ENCODE results near the gene SLC7A9.
"Not testable (repeated sequence)": the region's sequence is repeated elsewhere in the genome, so short reads cannot be mapped to it uniquely, and the experiment has no call there.

Gene SLC7A9

DNA sequence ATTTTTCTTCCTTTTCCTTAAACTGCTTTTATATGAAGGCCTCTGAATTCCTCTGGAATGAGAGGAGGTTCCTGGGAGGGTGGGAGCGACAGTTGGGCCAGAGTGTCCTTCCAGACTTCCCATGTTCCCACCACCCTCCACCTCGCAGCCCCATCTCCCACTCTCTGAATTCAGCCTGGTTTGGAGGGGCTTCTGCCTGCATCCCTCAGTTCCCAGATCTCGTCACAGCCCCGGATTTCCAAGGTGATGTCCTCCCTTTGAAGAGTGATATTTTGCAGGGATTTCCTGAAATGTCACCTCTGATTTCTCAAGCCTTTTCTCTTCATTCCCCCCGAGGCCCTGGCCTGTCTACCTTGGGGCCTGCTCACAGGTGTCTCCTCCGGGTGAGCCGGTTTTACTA lies 16.7 kb upstream of the SLC7A9 start:
- no peak for FAIRE-seq
- DNase-seq (ENCODE audit: extremely low spot score, insufficient read length, low read depth) = no peak

DNA sequence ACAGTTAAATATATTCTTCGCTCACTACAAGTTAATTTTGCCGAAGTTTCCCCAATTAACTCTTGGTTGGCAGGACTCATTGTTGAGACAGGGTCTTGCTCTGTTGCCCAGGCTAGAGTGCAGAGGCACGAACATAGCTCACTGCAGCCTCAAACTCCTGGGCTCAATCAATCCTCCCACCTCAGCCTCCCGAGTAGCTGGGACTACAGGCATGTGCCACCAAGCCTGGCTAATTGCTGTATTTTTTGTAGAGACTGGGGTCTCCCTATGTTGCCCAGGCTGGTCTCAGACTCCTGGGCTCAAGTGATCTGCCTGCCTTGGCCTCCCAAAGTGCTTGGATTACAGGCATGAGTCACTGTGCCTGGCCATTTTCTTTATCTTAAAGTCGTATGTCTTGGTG lies 15.7 kb upstream of the SLC7A9 start:
- FAIRE-seq; DNase-seq (ENCODE audit: extremely low spot score, insufficient read length, low read depth): not testable (repeated sequence)

- no peak for FAIRE-seq
- DNase-seq (ENCODE audit: extremely low spot score, insufficient read length, low read depth) = no peak
Observed at GRCh38 chr19:32881766-32882165, 12.2 kb upstream of the SLC7A9 start.

DNA sequence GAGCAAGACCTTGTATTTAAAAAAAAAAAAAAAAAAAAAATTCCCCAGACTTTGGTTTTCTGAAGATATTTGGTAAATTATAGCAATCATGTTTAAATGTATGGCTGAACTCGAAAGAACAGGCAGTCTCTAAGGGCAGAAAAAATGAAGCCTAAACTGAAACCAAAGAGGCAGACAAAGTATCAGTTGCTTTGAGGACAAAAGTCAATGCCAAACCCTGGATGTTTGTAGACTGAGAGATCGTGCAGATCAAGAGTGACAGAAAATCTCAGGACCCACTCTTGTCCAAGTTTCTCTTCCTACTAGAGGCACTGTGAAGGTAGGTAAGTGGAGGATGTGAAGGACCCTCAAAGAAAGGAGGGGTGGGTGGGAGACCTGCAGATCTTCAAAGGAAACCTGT lies 11.1 kb upstream of the SLC7A9 start:
- DNase-seq (ENCODE audit: extremely low spot score, insufficient read length, low read depth) (no peak), FAIRE-seq (no peak)

GRCh38 chr19:32879741-32880140 lies 10.2 kb upstream of the SLC7A9 start:
- no peak for FAIRE-seq

DNA sequence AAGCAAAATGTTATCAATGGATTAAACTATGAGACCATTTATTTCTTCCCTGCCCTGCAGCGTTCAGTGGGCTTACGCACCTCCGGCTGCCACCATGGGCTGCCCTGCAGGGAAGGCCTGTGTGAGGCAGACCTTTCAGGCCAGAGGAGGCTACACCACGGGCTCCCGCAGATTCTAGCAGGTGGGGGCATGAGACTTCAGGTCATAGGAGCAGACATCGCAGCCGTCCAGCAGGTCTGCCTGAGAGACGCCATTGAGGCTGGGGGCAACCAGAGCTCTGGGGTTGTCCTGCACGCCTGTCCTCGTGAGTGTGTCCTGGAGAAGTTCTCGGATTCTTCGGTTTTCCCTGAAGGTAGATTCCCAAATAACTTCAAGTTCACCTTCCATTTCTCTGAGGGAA lies 9.4 kb upstream of the SLC7A9 start:
- DNase-seq (ENCODE audit: extremely low spot score, insufficient read length, low read depth) (no peak), FAIRE-seq (no peak)

More at GRCh38 chr19:32879741-32880140, 10.2 kb upstream of the SLC7A9 start:
- no peak for DNase-seq (ENCODE audit: extremely low spot score, insufficient read length, low read depth)

GRCh38 chr19:32877977-32878745 lies 8.6 kb upstream of the SLC7A9 start:
- no peak for FAIRE-seq

DNA sequence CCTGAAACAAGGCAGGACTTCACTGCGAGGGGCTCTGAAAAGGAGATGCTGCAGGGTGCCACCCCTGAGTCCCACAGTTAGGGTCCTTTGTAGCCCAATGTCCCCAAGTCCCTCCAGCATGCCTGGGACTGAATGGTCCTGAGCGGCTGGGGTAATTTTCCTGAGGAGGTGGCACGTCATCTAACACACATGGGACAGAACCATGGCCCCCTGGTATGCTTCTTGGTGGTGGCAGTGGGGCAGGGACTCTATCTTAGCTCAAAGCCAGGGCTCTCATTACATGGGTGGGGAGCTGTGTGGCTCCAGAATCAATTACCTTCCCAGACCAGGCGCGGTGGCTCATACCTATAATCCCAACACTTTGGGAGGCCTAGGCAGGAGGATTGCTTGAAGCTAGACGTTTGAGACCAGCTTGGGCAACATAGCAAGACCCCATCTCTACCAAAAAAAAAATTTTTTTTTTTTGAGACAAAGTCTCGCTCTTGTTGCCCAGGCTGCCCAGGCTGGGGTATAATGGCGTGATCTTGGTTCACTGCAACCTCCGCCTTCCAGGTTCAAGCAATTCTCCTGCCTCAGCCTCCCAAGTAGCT lies 7.9 kb upstream of the SLC7A9 start:
- DNase-seq (ENCODE audit: extremely low spot score, insufficient read length, low read depth) = no peak
- FAIRE-seq = no peak

More at GRCh38 chr19:32877977-32878745, 8.6 kb upstream of the SLC7A9 start:
- no peak for DNase-seq (ENCODE audit: extremely low spot score, insufficient read length, low read depth)

DNA sequence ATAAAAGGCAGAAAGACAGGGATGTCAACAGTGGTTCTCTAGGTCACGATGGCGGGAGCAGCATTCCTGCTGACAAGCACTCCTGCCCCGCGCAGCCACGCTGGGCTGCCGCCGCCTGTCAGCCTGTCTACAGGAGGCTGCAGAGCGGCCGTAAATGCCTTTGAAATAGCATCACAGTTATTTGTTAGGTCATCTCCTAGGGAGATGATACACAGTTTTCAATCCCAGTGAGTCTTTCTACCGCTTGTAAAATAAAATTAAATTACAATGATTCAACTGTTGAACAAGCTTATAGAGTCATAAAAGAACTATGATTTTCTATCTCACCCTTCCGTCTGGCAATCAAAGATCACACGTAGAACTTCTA lies 7.3 kb upstream of the SLC7A9 start:
- DNase-seq (ENCODE audit: extremely low spot score, insufficient read length, low read depth) (no peak), FAIRE-seq (no peak)

DNA sequence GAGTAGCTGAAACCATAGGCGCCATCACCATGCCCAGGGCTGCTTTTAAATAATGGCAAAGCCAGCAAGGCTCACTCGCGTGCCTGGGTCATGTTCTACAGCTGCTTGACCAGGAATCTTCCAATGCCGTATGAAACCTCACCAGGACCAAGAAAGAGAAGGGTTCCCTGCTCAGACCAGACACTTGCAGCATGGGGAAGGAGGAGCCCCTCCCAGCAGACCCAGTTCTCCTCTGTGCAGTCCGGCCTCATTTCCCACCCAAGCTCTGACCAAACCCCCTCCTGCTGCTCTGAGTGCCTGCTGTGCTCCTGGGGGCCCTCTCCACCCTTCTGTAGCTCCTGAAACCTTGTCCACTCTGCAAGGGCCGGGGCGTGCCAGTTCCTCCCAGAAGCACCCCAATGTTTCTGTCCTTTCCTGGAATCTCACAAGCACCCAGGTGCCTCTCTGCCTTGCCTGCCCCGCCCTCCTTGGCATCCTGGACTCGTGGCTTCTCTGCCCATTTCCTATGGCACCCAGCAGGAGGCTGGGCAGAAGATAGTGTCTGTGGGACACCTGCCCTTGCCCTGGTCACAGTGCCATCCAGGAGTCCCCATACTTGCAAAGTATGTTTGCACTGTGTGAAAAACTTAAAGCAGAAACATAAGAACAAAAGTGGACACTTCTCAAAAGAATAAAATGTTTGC lies 6.8 kb upstream of the SLC7A9 start:
- DNase-seq (ENCODE audit: extremely low spot score, insufficient read length, low read depth) (no peak), FAIRE-seq (no peak)

DNA sequence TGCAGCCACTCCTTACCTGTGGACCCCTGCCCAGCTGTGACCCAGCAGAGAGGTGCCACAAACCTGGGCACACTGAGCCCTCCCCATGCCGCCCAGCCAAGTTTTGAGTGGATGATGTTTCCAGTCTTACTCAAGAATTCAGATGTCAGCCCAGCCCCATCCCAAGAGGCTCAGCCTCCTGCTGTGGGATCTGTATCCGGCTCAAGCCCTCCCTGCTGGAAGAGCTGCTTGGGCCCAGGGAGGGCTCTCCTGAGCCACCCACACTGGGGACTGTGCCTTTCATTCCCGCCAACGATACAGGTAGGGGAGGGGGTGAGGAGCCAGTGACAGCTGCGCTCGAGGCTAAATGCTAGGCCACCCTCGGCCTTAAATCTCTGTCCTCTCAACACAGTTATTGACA lies 5.9 kb upstream of the SLC7A9 start:
- DNase-seq (ENCODE audit: extremely low spot score, insufficient read length, low read depth) = no peak
- no peak for FAIRE-seq

DNA sequence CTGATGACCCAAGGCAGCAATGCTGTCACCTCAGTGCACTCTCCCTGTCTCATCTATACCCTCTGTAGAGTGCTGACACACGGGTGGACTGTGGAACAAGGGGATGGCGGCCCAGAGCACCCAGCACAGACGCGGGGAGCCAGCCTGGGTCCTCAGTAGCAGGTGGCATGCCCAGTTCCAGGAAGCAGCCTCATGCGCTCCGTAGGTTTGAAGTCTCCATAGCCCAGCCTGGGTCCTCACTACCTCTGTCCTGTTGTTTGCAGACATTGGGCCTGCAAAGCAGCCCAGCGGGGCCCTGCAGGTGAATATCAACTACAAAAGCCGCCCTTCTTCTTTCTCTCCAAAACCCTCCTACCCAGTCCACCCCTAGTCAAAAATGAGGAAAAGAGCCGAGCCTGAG lies 5.0 kb upstream of the SLC7A9 start:
- no peak for FAIRE-seq
- no peak for DNase-seq (ENCODE audit: extremely low spot score, insufficient read length, low read depth)

- DNase-seq (ENCODE audit: extremely low spot score, insufficient read length, low read depth) = no peak
- no peak for FAIRE-seq
Observed at GRCh38 chr19:32873247-32873959, 3.8 kb upstream of the SLC7A9 start.

GRCh38 chr19:32872391-32872790 lies 2.8 kb upstream of the SLC7A9 start:
- DNase-seq (ENCODE audit: extremely low spot score, insufficient read length, low read depth) (no peak), FAIRE-seq (no peak)

DNA sequence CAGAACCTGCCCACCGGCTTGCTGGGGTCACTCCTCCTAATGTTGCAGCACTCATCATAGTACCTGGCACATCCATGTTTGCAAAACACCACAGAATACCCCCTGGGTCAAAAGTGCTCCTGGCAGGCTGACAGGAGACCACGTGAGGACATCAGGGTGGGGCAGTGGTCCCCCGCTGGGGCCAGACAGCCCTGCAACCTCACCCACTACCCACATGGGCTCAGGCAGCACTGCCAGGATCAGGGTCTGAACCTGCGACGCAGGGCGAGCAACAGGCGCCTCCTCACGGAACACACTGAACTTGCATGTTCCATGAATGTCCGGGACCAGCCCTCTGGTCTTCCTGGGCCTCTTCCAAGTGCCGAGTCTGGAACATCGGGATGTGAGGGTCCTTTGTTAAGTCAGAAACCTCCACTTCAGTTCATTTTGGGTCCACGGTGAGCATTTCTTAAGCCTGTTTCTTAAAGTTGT lies 1.4 kb upstream of the SLC7A9 start:
- DNase-seq (ENCODE audit: extremely low spot score, insufficient read length, low read depth) (no peak), FAIRE-seq (no peak)

DNA sequence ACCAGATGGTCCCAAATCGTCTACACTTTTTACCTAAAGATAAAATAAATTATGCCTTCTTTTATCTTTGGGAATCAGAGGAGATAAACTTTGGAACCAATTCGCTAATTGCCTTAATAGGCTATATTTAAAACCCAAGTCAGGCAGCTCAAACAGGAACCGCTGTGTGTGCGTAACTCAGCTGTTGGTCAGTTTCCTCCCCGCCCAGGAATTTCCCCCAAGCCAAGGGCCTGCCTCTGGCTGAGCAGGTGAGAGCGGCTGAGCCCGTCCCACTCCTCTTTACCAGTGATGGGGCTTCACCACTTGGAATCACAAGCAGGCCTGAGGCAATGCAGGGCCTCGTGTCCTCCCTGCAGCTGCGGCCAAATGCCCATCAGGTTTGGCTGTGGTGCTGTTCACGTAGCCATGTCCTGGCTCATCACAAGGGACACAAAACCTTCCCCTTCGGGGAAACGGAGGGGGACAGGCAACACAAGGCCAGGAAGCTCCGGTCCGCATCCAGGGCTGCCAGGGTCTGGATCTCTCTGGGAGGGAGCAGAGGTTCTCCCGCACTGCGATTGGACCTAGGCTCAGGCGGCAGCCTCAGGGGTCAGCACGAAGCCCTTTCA lies 503 bp upstream of the SLC7A9 start:
- FAIRE-seq (no peak), DNase-seq (ENCODE audit: extremely low spot score, insufficient read length, low read depth) (no peak)

GRCh38 chr19:32868206-32868950 lies 1.2 kb downstream of the SLC7A9 start:
- no peak for FAIRE-seq

DNA sequence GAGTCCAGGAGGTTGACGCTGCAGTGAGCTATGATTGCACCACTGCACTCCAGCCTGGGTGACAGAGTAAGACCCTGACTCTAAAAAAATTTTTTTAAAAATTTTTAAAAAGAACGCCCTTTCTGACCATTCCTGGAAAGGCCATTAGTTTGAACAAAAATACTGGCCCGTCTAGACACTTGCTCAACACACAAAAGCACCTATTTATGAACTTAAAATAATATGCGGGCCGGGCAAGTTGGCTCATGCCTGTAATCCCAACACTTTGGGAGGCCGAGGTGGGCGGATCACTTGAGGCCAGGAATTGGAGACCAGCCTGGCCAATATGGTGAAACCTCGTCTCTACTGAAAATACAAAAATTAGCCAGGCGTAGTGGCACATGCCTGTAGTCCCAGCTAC lies 2.1 kb downstream of the SLC7A9 start:
- DNase-seq (ENCODE audit: extremely low spot score, insufficient read length, low read depth); FAIRE-seq: not testable (repeated sequence)

More at GRCh38 chr19:32868206-32868950, 1.2 kb downstream of the SLC7A9 start:
- no peak for DNase-seq (ENCODE audit: extremely low spot score, insufficient read length, low read depth)

GRCh38 chr19:32866564-32867265 lies 2.9 kb downstream of the SLC7A9 start:
- DNase-seq (ENCODE audit: extremely low spot score, insufficient read length, low read depth) (no peak), FAIRE-seq (no peak)

Data from GM18507 (cell line).